Measurements from ENCODE around the gene DOK6. TPM values are rescaled to one million over a fixed set of nuclear protein-coding genes. Genes with fewer than 3 reads are reported as not detected.

Gene DOK6
- total and polyA plus RNA-seq, 2 of the 13 experiments (the other 11 are each of a cell fraction or from before 2014, with no cell fraction given), result 17.0 to 17.2 TPM

DNA sequence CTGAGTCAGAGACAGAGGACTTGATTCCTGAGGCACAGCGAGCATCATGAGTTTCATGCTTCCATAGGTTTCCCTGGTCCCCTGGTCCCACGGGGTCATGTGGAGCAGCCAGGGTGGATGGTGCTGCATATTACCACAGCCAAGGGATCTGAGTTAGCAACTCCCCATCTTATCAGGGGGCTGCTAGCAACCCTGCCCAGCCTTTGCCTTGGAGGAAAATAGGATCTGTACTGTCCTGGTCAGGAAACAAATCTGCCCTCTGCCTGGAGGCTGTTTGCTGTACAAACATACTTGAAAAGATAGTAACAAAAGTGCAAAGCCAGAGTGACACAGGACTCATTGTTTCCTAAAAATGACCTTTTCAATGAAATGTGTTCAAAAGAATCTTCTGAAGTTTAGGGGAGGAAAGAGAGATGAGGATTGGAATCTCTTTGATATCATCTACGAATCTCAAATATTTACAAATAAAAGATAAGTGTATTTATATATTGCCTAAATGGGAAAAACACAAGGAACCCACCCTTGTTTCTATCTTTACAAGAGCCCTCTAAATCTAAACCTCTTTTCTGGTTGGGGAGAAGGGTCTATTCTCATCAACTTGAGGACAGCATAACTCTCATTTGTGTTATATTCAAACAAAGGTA is 352.2 kb downstream of the DOK6 start (continued):
- TF ChIP-seq, protein P1, sequence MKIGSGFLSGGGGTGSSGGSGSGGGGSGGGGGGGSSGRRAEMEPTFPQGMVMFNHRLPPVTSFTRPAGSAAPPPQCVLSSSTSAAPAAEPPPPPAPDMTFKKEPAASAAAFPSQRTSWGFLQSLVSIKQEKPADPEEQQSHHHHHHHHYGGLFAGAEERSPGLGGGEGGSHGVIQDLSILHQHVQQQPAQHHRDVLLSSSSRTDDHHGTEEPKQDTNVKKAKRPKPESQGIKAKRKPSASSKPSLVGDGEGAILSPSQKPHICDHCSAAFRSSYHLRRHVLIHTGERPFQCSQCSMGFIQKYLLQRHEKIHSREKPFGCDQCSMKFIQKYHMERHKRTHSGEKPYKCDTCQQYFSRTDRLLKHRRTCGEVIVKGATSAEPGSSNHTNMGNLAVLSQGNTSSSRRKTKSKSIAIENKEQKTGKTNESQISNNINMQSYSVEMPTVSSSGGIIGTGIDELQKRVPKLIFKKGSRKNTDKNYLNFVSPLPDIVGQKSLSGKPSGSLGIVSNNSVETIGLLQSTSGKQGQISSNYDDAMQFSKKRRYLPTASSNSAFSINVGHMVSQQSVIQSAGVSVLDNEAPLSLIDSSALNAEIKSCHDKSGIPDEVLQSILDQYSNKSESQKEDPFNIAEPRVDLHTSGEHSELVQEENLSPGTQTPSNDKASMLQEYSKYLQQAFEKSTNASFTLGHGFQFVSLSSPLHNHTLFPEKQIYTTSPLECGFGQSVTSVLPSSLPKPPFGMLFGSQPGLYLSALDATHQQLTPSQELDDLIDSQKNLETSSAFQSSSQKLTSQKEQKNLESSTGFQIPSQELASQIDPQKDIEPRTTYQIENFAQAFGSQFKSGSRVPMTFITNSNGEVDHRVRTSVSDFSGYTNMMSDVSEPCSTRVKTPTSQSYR (CRISPR knock-in tag; IDR thresholded peaks at IDR 0.05; ENCODE audit: borderline replicate concordance), result no peak; the same call in 1 of the 2 replicates
- no peak for TF ChIP-seq ZNF446 (CRISPR knock-in tag; IDR thresholded peaks at IDR 0.05)
- no peak for TF ChIP-seq ZFP36L2 (CRISPR knock-in tag; IDR thresholded peaks at IDR 0.05)
- TF ChIP-seq NR2F2 (IDR thresholded peaks at IDR 0.05; ENCODE audit: borderline replicate concordance, low read depth), result peak; percentile 95
- no peak for TF ChIP-seq TP53 (CRISPR knock-in tag; conservative IDR thresholded peaks at IDR 0.05)
- TF ChIP-seq TOE1 (CRISPR knock-in tag; IDR thresholded peaks at IDR 0.05), result peak; percentile 19; the same call in 1 of the 2 replicates
- TF ChIP-seq HOXA5 (CRISPR knock-in tag; IDR thresholded peaks at IDR 0.05), result no peak; the same call in 1 of the 2 replicates
- no peak for TF ChIP-seq PAF1 (CRISPR knock-in tag; IDR thresholded peaks at IDR 0.05)
- no peak for TF ChIP-seq ZNF570 (CRISPR knock-in tag; IDR thresholded peaks at IDR 0.05; ENCODE audit: borderline replicate concordance)
- TF ChIP-seq POGZ (CRISPR knock-in tag; IDR thresholded peaks at IDR 0.05), result peak; percentile 97
- no peak for TF ChIP-seq ZBTB8A (CRISPR knock-in tag; IDR thresholded peaks at IDR 0.05; ENCODE audit: borderline replicate concordance, low read depth)
- no peak for TF ChIP-seq HES4 (CRISPR knock-in tag; IDR thresholded peaks at IDR 0.05; ENCODE audit: borderline replicate concordance)
- peak; percentile 93 for TF ChIP-seq NR2F6 (IDR thresholded peaks at IDR 0.05)
- peak; percentile 92 for TF ChIP-seq NR2F6 (CRISPR knock-in tag; IDR thresholded peaks at IDR 0.05)
- TF ChIP-seq ZNF678 (CRISPR knock-in tag; IDR thresholded peaks at IDR 0.05), result no peak
- no peak for TF ChIP-seq ZSCAN21 (CRISPR knock-in tag; IDR thresholded peaks at IDR 0.05; ENCODE audit: borderline replicate concordance)
- no peak for TF ChIP-seq ZNF160 (CRISPR knock-in tag; IDR thresholded peaks at IDR 0.05)
- TF ChIP-seq, protein P2, sequence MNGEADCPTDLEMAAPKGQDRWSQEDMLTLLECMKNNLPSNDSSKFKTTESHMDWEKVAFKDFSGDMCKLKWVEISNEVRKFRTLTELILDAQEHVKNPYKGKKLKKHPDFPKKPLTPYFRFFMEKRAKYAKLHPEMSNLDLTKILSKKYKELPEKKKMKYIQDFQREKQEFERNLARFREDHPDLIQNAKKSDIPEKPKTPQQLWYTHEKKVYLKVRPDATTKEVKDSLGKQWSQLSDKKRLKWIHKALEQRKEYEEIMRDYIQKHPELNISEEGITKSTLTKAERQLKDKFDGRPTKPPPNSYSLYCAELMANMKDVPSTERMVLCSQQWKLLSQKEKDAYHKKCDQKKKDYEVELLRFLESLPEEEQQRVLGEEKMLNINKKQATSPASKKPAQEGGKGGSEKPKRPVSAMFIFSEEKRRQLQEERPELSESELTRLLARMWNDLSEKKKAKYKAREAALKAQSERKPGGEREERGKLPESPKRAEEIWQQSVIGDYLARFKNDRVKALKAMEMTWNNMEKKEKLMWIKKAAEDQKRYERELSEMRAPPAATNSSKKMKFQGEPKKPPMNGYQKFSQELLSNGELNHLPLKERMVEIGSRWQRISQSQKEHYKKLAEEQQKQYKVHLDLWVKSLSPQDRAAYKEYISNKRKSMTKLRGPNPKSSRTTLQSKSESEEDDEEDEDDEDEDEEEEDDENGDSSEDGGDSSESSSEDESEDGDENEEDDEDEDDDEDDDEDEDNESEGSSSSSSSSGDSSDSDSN (CRISPR knock-in tag; IDR thresholded peaks at IDR 0.05), result no peak
- peak; percentile 79; the same call in 1 of the 2 replicates for TF ChIP-seq ZNF703 (CRISPR knock-in tag; IDR thresholded peaks at IDR 0.05; ENCODE audit: borderline replicate concordance)
- no peak for TF ChIP-seq BHLHE40 (IDR thresholded peaks at IDR 0.05; ENCODE audit: low read length)
- peak; percentile 61 for TF ChIP-seq TFE3 (CRISPR knock-in tag; IDR thresholded peaks at IDR 0.05)
- no peak for TF ChIP-seq TAF1 (CRISPR knock-in tag; IDR thresholded peaks at IDR 0.05)
